SU-DHL-6 (cell line): ENCODE data around the gene ANAPC2.

ENCODE experiments used
- EZH2phosphoT487 ChIP-seq: fragments of 200-600 bp; sonication (generic), shearing (Covaris generic); conservative IDR thresholded peaks from 2 replicates; pipeline ENCODE4 v1.6.1; 2018; ENCODE audit warnings: mild to moderate bottlenecking, antibody characterized with exemption, low read length, moderate library complexity, mixed read lengths
- TF ChIP-seq, protein P1 (sequence below): fragments of 200-600 bp; sonication (generic); IDR thresholded peaks from one replicate; pipeline ENCODE4 v1.5.1; 2017; ENCODE audit warnings: antibody characterized with exemption, mild to moderate bottlenecking, low read length, moderate library complexity; ENCODE audit not compliant: insufficient read depth, poor library complexity, severe bottlenecking

DNA sequence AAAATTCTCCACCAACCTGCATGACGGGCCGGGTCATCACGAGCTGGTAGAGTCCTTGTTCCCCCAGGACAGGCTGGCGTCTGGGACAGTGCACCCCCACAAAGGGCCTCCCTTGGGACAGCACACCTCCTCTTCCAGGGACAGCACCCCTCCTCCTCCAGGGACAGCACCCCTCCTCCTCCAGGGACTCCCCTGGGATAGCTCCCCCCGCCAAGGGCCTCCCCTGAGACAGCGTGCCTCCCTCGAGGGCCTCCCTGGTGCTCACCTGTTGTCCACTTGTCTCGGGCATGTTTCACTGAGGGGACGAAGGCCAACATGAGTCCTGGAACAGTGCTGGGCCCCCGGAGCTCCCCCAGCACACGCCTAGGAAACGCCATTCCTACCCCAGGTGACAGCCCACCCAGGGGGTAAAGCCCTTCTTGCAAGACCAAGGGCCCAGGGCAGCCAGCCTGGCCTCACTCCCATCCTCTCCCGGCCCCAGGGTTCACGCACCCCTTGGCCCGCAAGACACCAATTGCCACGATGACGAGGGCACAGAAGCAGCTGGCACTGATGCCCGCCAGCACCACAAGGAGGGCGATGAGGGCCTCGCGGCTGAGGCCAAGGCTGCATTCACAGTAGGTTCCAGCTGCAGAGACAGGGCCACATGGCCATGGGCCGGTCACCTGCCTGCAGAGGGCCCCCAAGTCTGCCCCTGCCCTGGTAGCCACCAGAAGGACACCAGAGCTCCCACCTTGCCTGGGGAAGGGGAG, 17.0 kb downstream of the ANAPC2 start:
- TF ChIP-seq, protein P1, sequence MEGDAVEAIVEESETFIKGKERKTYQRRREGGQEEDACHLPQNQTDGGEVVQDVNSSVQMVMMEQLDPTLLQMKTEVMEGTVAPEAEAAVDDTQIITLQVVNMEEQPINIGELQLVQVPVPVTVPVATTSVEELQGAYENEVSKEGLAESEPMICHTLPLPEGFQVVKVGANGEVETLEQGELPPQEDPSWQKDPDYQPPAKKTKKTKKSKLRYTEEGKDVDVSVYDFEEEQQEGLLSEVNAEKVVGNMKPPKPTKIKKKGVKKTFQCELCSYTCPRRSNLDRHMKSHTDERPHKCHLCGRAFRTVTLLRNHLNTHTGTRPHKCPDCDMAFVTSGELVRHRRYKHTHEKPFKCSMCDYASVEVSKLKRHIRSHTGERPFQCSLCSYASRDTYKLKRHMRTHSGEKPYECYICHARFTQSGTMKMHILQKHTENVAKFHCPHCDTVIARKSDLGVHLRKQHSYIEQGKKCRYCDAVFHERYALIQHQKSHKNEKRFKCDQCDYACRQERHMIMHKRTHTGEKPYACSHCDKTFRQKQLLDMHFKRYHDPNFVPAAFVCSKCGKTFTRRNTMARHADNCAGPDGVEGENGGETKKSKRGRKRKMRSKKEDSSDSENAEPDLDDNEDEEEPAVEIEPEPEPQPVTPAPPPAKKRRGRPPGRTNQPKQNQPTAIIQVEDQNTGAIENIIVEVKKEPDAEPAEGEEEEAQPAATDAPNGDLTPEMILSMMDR: no peak
- no peak for TF ChIP-seq EZH2phosphoT487
